Mesothelial cell of epicardium (in vitro differentiated cells): ENCODE results near the gene TTLL11. TPM values are rescaled to one million over a fixed set of nuclear protein-coding genes. Genes with fewer than 3 reads are reported as not detected.

Experiments used
- DNase-seq, 2 experiments: peaks; one replicate each; pipeline ENCODE4 v3.0.0; 2021; ENCODE audit warnings: low spot score in 2 of 2; ENCODE audit not compliant: unreplicated experiment in 2 of 2
- H3K27ac Mint-ChIP-seq: 2 replicates; pipeline ENCODE4 v1.8.0; 2021; ENCODE audit warnings: mixed read lengths
- H3K27me3 Mint-ChIP-seq: 2 replicates; pipeline ENCODE4 v1.8.0; 2021; ENCODE audit warnings: low read depth, mixed read lengths
- H3K36me3 Mint-ChIP-seq: 2 replicates; pipeline ENCODE4 v1.8.0; 2021; ENCODE audit warnings: mixed read lengths
- H3K4me1 Mint-ChIP-seq: 2 replicates; pipeline ENCODE4 v1.8.0; 2021; ENCODE audit warnings: mixed read lengths
- H3K4me3 Mint-ChIP-seq: 2 replicates; pipeline ENCODE4 v1.8.0; 2021; ENCODE audit warnings: mild to moderate bottlenecking, moderate library complexity, mixed read lengths
- H3K9me3 Mint-ChIP-seq: 2 replicates; pipeline ENCODE4 v1.8.0; 2021; ENCODE audit warnings: mixed read lengths
- CTCF ChIP-seq: fragments of 200-600 bp; sonication (generic); IDR thresholded peaks from one replicate; pipeline ENCODE4 v1.5.0; 2021; ENCODE audit warnings: antibody characterized with exemption; ENCODE audit not compliant: unreplicated experiment
- microRNA-seq: library from miRNA; unstranded; fragments of <30 nt; microRNA quantifications from one replicate; pipeline ENCODE4 v1.2.0, GENCODE V29; 2021; ENCODE audit warnings: inconsistent platforms, mixed read lengths
- total RNA-seq: library from RNA; stranded (reverse); gene quantifications from 3 replicates; pipeline ENCODE4 v1.2.1, GENCODE V29; 2021

Gene TTLL11
- total RNA-seq, 1 donor from 2014 or later, result 4.8 TPM

- Mint-ChIP-seq H3K9me3 (peaks cover 22% of the 10 kb centered on the region), H3K27ac (no peak overlapping the region), H3K4me3 (no peak overlapping the region), H3K36me3 (peaks cover 44% of the 10 kb centered on the region), H3K4me1 (no peaks in the 10 kb centered on the region), H3K27me3 (no peaks in the 10 kb centered on the region)
- peak in 1 of 2 experiments; percentile 12 for DNase-seq
- no peak for TF ChIP-seq CTCF
These were observed 319.0 kb downstream of the TTLL11 start for GRCh38 chr9:121773954-121774714.

- no peak for TF ChIP-seq CTCF
- DNase-seq, result peak in 1 of 2 experiments; percentile 10
- no peaks in the 10 kb centered on the region for H3K27me3 Mint-ChIP-seq
- peaks cover 15% of the 10 kb centered on the region for H3K9me3 Mint-ChIP-seq
- H3K4me1 Mint-ChIP-seq, result no peaks in the 10 kb centered on the region
- peaks cover 37% of the 10 kb centered on the region for H3K36me3 Mint-ChIP-seq
- no peak overlapping the region for H3K4me3 Mint-ChIP-seq
- H3K27ac Mint-ChIP-seq, result no peak overlapping the region
These were observed 319.7 kb downstream of the TTLL11 start for GRCh38 chr9:121773286-121773953.

DNA sequence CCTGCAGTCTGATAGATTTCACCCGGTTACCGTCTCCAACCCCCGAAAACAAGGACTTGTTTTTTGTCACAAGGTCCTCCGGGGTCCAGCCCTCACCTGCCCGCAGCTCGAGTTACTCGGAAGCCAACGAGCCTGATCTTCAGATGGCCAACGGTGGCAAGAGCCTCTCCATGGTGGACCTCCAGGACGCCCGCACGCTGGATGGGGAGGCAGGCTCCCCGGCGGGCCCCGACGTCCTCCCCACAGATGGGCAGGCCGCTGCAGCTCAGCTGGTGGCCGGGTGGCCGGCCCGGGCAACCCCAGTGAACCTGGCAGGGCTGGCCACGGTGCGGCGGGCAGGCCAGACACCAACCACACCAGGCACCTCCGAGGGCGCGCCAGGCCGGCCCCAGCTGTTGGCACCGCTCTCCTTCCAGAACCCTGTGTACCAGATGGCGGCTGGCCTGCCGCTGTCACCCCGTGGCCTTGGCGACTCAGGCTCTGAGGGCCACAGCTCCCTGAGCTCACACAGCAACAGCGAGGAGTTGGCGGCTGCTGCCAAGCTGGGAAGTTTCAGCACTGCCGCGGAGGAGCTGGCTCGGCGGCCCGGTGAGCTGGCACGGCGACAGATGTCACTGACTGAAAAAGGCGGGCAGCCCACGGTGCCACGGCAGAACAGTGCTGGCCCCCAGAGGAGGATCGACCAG lies 320.4 kb downstream of the TTLL11 start:
- TF ChIP-seq CTCF, result no peak
- H3K27me3 Mint-ChIP-seq, result no peaks in the 10 kb centered on the region
- H3K9me3 Mint-ChIP-seq, result peaks cover 10% of the 10 kb centered on the region
- H3K4me3 Mint-ChIP-seq, result no peak overlapping the region
- DNase-seq, result no peak
- no peaks in the 10 kb centered on the region for H3K4me1 Mint-ChIP-seq
- H3K36me3 Mint-ChIP-seq, result peaks cover 34% of the 10 kb centered on the region
- no peak overlapping the region for H3K27ac Mint-ChIP-seq

Small RNAs within 50 kb of the gene (microRNA-seq; reads per million reads assigned to microRNA genes)
- gene MIR4478, result not detected

Other genes starting within 250 kb of the TTLL11 start
- 37.1 to 38.8 TPM (median 37.7 TPM) in 3 replicates for gene NDUFA8, start 66.5 kb upstream of the TTLL11 start, total RNA-seq
- gene MORN5, start 66.6 kb upstream of the TTLL11 start, total RNA-seq, result not detected in 3 replicates
- 0.09 TPM in 1 of 3 replicates, not detected in the others for gene LHX6, start 135.6 kb upstream of the TTLL11 start, total RNA-seq
- 16.7 to 22.1 TPM (median 20.5 TPM) in 3 replicates for gene RBM18, start 171.5 kb upstream of the TTLL11 start, total RNA-seq
- gene MRRF, start 171.6 kb upstream of the TTLL11 start, total RNA-seq, result 38.7 to 39.9 TPM (median 39.2 TPM) in 3 replicates